Activated CD4-positive, alpha-beta T cell treated with anti-CD3 and anti-CD28 coated beads for 24 hours (primary cell): ENCODE results near the gene APPBP2.
A peak's percentile ranks its signal among the peaks of the same experiment; 100 is the strongest.
"Not testable (repeated sequence)": the region's sequence is repeated elsewhere in the genome, so short reads cannot be mapped to it uniquely, and the experiment has no call there.

Source experiments
- DNase-seq, 2 donors: peaks; one replicate each; pipeline ENCODE4 v3.0.0-alpha.2; 2020; ENCODE audit warnings: low read depth in 2 of 2

APPBP2 gene

DNA sequence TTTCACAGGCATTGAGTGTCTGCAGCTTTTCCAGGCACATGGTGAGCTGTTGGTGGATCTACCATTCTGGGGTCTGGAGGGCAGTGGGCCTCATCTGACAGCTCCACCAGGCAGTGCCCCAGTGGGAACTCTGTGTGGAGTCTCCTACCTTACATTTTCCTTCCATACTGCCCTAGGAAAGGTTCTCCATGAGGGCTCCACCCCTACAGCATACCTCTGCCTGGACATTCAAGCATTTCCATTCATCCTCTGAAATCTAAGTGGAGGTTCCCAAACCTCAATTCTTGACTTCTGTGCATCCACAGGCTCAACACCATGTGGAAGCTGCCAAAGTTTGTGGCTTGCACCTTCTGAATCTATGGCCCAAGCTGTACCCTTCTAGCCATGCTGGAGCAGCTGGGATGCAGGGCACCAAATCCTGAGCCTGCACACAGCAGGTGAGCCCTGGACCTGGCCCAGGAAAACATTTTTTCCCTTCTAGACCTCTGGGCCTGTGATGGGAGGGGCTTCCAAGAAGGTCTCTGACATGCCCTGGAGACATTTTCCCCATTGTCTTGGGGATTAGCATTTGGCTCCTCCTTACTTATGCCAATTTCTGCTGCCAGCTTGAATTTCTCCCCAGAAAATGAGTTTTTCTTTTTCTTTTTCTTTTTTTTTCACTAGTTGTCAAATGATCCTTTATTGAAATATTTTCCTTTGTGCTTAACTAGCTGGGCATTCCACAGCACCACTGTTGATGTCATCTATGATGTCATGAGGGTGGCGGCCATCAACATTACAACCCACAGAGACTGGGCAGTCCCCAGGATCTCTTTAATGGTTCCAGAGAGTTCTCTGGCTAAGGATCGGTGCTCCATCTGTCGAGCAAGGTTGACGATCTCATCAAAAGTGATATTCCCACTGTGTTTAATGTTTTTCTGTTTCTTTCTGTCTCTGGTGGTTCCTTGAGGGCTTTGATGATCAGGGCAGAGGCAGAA lies 92.7 kb downstream of the APPBP2 start:
- not testable (repeated sequence) for DNase-seq

GRCh38 chr17:60430561-60430960 lies 95.5 kb downstream of the APPBP2 start:
- not testable (repeated sequence) for DNase-seq

- not testable (repeated sequence) for DNase-seq
Observed at GRCh38 chr17:60428491-60428890, 97.6 kb downstream of the APPBP2 start.

GRCh38 chr17:60426596-60426995 lies 99.4 kb downstream of the APPBP2 start:
- DNase-seq = no peak

DNA sequence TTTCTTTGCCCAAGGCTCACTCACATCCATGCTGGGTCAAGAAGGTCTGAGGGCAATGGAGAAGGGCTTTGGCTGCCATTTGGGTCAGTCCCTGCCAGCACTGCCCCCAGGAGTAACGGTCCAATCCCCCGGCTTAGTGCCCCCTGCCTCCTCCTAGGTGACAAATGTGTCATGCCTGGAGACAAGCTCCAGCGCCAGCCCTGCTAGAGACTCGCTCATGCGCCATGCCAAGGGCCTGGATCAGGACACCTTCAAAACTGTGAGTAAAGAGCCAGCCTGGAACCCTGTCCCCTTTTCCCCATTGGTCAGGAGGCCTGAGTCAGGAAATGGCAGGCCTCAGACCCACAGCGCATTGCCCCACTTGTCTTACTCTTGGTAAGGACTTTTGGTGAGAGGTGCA lies 100.4 kb downstream of the APPBP2 start:
- DNase-seq = no peak

- no peak for DNase-seq
Observed at GRCh38 chr17:60423865-60424264, 102.2 kb downstream of the APPBP2 start.

GRCh38 chr17:60422162-60422665 lies 103.8 kb downstream of the APPBP2 start, which contains the start of gene CHCT1:
Gene CHCT1, plus strand, starts transcription at chr17:60422489. Its CDS starts 104 bp downstream, at chr17:60422593.
- no peak for DNase-seq

GRCh38 chr17:60421273-60422161 lies 104.5 kb downstream of the APPBP2 start:
- peak; percentile 62 for DNase-seq

GRCh38 chr17:60419875-60420274 lies 106.2 kb downstream of the APPBP2 start:
- DNase-seq = not testable (repeated sequence)

- DNase-seq = not testable (repeated sequence)
Observed at GRCh38 chr17:60419003-60419402, 107.0 kb downstream of the APPBP2 start.

DNA sequence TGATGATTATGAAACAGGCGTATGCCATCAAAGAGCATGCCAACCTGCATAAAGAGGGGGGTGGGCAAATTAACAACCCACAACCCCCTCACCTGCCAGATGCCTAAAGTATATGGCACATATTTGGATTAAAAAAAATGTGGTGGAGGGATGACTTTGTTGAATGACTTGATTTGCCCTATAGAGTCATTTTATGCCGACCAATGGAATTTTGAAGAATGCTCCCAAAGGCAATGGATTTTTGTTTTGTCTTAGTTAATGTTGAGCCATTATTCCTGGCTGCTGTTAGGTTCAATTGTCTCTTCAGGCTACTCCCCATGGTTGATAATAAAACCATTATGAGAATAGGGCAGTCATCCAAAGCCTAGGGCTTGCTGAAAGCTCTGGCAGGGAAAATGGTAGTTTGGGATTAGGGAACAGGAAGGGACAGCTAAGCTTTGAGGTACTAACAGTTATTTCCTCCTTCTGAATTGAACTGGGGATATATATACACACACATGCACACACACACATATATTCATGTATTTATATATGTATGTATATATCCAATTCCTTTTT lies 109.6 kb downstream of the APPBP2 start:
- no peak for DNase-seq

DNA sequence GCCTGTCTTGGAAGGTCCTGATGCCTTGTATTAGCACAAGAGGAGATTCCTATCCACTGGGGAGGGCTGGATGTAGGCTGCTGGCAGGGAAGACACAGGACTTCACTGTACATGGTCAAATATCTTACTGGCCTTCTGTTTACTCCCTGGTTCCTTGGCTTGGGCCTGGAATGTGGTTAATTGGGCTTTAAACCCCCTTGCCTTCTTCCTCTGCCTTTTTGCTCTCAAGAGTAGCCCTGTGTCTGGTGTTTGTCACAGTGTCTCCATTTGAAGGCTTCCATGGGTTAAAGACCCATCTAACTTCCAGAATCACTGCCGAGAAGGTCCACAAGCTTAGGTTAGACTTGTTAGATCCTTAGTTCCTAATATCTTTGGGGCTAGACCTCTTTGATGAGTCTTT lies 110.9 kb downstream of the APPBP2 start:
- no peak for DNase-seq

DNA sequence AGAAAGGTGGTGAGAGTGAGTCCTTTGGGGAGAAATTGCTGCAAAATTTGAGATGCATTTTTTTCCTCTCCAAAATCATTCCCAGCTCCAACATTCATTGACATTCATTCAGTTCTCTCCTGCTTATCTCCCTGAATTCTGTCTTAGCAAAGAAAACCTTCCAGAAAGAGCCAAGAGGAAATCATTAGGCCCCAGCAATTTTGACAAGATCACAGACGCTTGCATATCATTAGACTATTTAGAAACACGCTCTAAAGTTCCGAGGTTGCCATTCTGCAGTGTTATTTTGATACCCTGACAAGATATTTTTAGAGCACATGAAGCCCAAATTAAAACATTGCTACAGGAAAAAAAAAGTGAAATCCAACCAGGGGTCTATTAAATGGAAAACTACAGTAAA lies 113.3 kb downstream of the APPBP2 start:
- DNase-seq = no peak

DNA sequence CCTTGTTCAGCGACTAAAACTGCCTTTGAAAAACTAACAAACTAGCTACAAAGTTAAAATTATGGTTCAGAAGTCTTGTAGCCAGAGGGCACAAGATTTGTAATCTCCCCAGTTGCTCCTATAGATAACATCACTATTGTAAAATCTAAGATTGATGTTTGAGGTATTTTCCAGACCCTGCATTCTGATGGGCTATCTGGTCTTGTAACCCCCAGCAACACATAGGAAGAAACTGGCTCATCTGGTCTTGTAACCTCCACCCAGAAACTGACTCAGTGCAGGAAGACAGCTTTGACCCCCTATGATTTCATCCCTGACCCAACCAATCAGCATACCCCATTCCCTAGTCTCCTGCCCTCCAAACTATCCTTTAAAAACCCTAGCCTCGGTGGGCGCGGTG lies 116.0 kb downstream of the APPBP2 start:
- no peak for DNase-seq

DNA sequence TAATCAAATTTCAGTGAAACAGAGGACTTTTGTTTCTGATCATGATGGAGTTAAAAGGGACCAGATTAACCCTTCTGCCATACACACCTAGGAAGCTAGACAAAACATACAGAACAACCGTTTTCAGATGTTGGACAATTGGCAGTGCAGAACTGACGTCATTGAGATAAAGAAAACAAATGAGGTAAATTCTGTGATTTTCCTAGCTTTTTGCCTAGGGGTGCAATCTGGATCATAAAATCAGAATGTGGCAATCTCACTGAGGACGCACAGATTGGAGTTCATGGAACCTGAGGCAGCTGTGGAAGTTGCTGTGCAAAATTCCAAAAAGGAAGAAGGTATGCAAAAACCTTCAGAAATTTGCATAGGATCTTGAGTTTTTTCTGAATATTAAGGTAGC lies 119.2 kb downstream of the APPBP2 start:
- no peak for DNase-seq

- DNase-seq = no peak
Observed at GRCh38 chr17:60403962-60404361, 122.1 kb downstream of the APPBP2 start.

DNA sequence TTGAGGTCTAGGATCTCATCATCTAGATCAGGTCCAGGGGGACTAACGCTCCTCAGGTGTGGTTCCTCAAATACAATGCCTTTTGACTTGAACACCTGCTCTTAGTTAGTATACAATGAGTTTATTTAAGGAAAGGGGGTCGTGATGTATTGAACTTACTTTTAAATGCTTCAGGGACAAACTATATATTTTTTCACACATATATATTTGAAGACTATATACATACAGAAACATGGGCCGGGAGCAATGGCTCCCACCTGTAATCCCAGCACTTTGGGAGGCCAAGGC lies 122.6 kb downstream of the APPBP2 start:
- no peak for DNase-seq

DNA sequence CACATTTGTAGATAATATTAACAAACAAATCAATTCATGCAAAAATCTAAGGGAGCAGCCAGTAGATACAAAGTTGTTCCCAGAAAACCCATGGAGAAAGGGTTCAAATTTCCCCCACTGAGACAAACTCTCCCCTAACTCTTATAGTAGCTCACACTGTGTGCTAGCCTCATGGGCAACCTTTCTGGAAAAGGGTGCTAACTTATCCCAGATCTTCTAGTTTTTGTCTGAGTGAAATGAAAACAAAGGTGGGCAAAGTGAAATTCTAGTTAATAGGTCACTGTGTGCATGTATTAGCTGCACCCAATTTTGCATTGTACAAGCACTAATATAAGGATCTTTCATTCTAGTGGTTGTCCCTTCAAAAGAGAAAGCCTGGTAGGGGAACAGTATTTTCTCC lies 124.2 kb downstream of the APPBP2 start:
- no peak for DNase-seq

DNA sequence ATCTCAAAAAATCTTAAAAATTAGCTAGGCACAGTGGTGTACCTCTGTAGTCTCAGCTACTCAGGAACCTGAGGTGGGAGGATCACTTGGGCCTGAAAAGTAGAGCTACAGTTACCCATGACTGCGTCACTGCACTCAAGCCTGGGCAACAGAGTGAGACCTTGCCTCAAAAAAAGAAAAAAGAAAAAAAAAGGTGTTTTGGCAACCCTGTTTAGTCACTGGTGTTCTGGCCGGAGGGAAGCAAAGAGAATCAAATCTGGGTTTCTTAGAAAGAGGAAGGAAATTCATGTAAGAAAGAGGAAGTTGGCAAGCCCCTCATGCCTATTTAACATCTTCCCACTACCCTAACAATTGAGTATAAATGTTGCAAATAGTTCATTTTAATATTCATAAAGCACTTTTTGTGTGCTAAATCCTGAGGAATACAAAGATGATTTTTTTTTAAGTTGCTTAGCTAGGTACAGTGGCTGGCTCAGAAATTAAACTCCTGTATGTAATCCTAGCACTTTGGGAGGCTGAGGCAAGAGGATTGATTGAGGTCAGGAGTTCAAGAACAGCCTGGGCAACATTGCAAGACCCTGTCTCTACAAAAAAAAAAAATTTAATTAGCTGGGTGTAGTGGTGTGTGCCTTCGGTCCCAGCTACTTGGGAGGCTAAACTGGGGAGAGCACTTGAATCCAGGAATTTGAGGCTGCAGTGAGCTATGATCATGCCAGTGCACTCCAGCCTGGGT lies 127.6 kb downstream of the APPBP2 start:
- DNase-seq = no peak

GRCh38 chr17:60396412-60396811 lies 129.6 kb downstream of the APPBP2 start:
- DNase-seq = no peak

DNA sequence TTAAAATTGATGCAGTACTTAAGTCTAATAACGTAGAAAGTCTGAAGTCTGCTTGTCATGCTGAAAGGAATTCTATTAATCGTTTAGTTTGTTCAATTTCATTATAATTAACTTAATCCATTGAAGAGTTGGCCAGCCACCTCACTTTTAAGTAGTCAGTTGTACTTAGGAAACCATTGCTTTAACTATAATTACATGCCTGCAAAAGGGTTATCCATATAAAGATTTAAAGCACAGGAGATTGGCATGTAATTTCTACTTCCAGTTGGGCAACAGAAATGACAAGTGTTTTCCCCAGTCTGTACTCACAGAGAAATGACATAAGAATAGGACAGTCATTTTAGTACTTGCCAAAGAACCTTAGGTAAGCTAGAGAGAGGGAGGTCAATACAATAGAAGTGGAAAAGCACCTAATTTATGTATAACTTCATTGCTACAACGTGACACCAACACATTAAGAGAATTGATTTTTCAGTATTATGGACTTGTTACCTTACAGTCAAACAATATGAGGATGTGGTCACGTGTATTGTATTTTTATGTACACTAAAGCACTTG lies 130.5 kb downstream of the APPBP2 start:
- DNase-seq = no peak
